Spleen (tissue), 7 donors: Measurements from ENCODE around the gene PRIMA1.

Experiments
- POLR2A ChIP-seq, 3 donors: fragments of 450-650 bp; IDR thresholded peaks; one replicate each; pipeline ENCODE4 v1.5.1; 2017; ENCODE audit warnings: antibody characterized with exemption in 3 of 3, mild to moderate bottlenecking in 1 of 3
- POLR2AphosphoS5 ChIP-seq, 3 donors: sonication (generic); formaldehyde crosslinking; IDR thresholded peaks; one replicate each; pipeline ENCODE4 v1.5.1; 2017; ENCODE audit warnings: antibody characterized with exemption in 3 of 3
- TF ChIP-seq, protein P1 (sequence below), 11 experiments: fragments of 200-600 bp in 7 of 11; fragments of 450-650 bp in 4 of 11; sonication (generic) in 4 of 11; IDR thresholded peaks in 8 of 11; conservative IDR thresholded peaks in 3 of 11; 1 replicate in 7 of 11; 2 replicates in 4 of 11; pipeline versions ENCODE4 v1.4.0 to v1.8.0; 2016 to 2021; ENCODE audit warnings: antibody characterized with exemption in 11 of 11, inconsistent platforms in 4 of 11, mild to moderate bottlenecking in 1 of 11
- donor health status: DM: no; HTN: no; CAD: no; lungs with moderate emphysema.
- donor health status: DM: no; HTN: no; CAD: no.
- donor health status: DM: no; HTN: no; CAD: no.

DNA sequence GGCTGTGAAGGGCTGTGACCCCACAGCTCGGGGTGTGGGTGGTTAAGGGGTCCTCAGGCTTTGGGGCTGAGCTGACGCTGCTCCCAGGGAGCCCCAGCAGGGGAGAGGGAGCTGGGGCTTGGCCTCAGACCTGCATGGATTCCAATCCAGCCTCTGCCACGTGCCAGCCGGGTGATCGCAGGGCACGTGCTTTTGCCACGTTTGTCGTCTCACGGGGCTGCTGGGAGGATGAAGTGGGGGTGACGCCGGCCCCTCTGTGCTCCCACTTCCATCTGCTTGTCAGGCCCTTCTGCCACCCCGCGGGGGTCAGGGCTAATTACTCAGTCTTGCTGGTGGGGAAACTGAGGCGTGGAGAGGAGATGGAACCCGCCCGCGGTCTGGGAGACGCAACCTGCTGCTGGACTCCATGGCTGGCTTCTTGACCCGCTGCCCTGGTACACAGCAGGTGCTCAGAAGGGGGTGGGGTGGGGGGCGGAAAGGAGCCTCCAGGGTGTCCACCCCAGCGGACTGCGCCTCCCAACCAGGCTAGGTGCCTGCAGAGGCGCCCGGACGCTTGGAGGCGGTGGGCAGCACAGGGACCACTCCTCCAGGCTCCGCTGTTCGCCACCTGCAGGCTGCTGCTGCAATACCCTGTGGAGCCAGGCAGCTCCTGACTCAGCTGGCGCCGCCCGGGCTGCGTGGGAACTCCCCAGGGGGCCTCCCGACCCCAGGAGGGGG, 36.4 kb upstream of the PRIMA1 start:
- TF ChIP-seq POLR2A (IDR thresholded peaks at IDR 0.05), result no peak
- TF ChIP-seq, protein P1, sequence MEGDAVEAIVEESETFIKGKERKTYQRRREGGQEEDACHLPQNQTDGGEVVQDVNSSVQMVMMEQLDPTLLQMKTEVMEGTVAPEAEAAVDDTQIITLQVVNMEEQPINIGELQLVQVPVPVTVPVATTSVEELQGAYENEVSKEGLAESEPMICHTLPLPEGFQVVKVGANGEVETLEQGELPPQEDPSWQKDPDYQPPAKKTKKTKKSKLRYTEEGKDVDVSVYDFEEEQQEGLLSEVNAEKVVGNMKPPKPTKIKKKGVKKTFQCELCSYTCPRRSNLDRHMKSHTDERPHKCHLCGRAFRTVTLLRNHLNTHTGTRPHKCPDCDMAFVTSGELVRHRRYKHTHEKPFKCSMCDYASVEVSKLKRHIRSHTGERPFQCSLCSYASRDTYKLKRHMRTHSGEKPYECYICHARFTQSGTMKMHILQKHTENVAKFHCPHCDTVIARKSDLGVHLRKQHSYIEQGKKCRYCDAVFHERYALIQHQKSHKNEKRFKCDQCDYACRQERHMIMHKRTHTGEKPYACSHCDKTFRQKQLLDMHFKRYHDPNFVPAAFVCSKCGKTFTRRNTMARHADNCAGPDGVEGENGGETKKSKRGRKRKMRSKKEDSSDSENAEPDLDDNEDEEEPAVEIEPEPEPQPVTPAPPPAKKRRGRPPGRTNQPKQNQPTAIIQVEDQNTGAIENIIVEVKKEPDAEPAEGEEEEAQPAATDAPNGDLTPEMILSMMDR (IDR thresholded peaks at IDR 0.05 in 8 of 11, conservative IDR thresholded peaks at IDR 0.05 in 3 of 11), result no peak
- TF ChIP-seq POLR2AphosphoS5 (IDR thresholded peaks at IDR 0.05), result no peak
